Measurements from ENCODE around the gene MICAL3.

The MICAL3 gene

GRCh38 chr22:17978027-17978426 is 46.3 kb downstream of the MICAL3 start:
- Histone ChIP-seq H3K4me3 (ENCODE audit: low read length) (no peak overlapping the region), H3K9ac (ENCODE audit: low read length) (no peak overlapping the region), H3K9me3 (ENCODE audit: control insufficient read depth, low read length) (no peaks in the 10 kb centered on the region), H3K36me3 (ENCODE audit: control insufficient read depth, insufficient read depth, low read length, severe bottlenecking) (no peaks in the 10 kb centered on the region), H3K27me3 (replicated peaks; ENCODE audit: control insufficient read depth, insufficient read depth, low read length) (no peaks in the 10 kb centered on the region), H3K4me1 (ENCODE audit: control insufficient read depth, insufficient read depth, low read length) (peaks cover 40% of the 10 kb centered on the region)
- DNase-seq (ENCODE audit: low read depth) = no peak

- H3K9me3 ChIP-seq (ENCODE audit: control insufficient read depth, low read length) = no peaks in the 10 kb centered on the region
- H3K36me3 ChIP-seq (ENCODE audit: control insufficient read depth, insufficient read depth, low read length, severe bottlenecking) = no peaks in the 10 kb centered on the region
- H3K4me1 ChIP-seq (ENCODE audit: control insufficient read depth, insufficient read depth, low read length) = peaks cover 47% of the 10 kb centered on the region
- H3K9ac ChIP-seq (ENCODE audit: low read length) = no peak overlapping the region
- DNase-seq (ENCODE audit: low read depth) = no peak
- H3K27me3 ChIP-seq (replicated peaks; ENCODE audit: control insufficient read depth, insufficient read depth, low read length) = no peaks in the 10 kb centered on the region
- H3K4me3 ChIP-seq (ENCODE audit: low read length) = no peak overlapping the region
Observed at GRCh38 chr22:17977371-17977770, 47.0 kb downstream of the MICAL3 start.

DNA sequence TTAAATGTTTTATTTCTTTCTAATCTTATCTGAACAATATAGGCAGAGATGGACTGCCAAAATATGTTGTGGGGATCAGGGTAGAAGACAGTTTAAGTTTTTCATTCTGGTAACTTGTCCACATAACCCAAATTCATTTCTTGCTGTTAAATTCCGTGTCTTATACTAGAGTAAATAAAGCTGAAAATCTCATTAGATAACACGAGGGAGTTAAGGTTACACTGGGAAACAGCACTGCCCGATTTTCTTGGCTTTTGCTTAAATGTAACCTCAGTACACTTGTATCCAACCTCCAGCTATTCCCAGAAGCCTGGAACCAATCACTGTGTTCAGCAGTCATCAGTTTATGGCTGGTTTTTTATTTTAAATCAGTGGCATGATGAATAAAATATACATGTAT is 48.2 kb downstream of the MICAL3 start:
- Histone ChIP-seq H3K4me1 (ENCODE audit: control insufficient read depth, insufficient read depth, low read length) (peaks cover 56% of the 10 kb centered on the region), H3K4me3 (ENCODE audit: low read length) (no peak overlapping the region), H3K9me3 (ENCODE audit: control insufficient read depth, low read length) (no peaks in the 10 kb centered on the region), H3K9ac (ENCODE audit: low read length) (no peak overlapping the region), H3K27me3 (replicated peaks; ENCODE audit: control insufficient read depth, insufficient read depth, low read length) (no peaks in the 10 kb centered on the region), H3K36me3 (ENCODE audit: control insufficient read depth, insufficient read depth, low read length, severe bottlenecking) (no peaks in the 10 kb centered on the region)
- DNase-seq (ENCODE audit: low read depth) = no peak

DNA sequence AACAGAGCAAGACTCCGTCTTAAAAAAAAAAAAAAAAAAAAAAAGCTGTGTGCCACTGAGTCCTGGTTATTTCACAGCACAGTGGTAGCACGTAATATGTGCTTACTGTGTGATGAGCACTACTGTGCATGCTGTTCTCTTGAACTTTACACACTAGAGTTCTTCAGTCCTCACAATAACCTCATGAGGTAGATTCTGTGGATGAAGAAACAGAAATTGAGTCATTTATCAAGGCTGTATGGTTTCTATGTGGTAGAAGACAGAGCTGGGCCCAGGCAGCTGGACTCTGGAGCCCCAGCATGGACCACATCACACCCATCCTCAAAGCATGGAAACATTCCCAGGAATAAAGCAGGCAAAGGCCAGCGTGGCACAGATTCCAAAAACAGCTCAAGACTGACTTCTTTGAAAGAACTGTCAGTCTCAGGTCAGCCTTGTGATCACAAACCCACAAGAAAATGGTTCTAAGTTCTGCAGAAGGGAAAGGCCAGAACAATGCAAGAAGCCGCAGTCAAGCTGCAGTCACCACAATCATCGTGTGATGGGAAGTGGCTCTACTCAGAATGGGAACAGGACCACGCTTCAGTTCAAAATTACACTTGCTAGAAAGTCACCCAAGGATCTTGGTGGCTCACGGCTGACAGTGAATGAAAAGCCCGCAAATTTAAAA is 49.5 kb downstream of the MICAL3 start:
- H3K27me3 ChIP-seq (replicated peaks; ENCODE audit: control insufficient read depth, insufficient read depth, low read length) = no peaks in the 10 kb centered on the region
- peaks cover 51% of the 10 kb centered on the region for H3K4me1 ChIP-seq (ENCODE audit: control insufficient read depth, insufficient read depth, low read length)
- H3K9me3 ChIP-seq (ENCODE audit: control insufficient read depth, low read length) = no peaks in the 10 kb centered on the region
- H3K36me3 ChIP-seq (ENCODE audit: control insufficient read depth, insufficient read depth, low read length, severe bottlenecking) = no peaks in the 10 kb centered on the region
- H3K9ac ChIP-seq (ENCODE audit: low read length) = no peak overlapping the region
- no peak for DNase-seq (ENCODE audit: low read depth)
- H3K4me3 ChIP-seq (ENCODE audit: low read length) = no peak overlapping the region

GRCh38 chr22:17974087-17974486 is 50.3 kb downstream of the MICAL3 start:
- no peaks in the 10 kb centered on the region for H3K9me3 ChIP-seq (ENCODE audit: control insufficient read depth, low read length)
- DNase-seq (ENCODE audit: low read depth) = peak; percentile 51
- peaks cover 52% of the 10 kb centered on the region for H3K4me1 ChIP-seq (ENCODE audit: control insufficient read depth, insufficient read depth, low read length)
- no peak overlapping the region for H3K4me3 ChIP-seq (ENCODE audit: low read length)
- no peaks in the 10 kb centered on the region for H3K36me3 ChIP-seq (ENCODE audit: control insufficient read depth, insufficient read depth, low read length, severe bottlenecking)
- no peak overlapping the region for H3K9ac ChIP-seq (ENCODE audit: low read length)
- H3K27me3 ChIP-seq (replicated peaks; ENCODE audit: control insufficient read depth, insufficient read depth, low read length) = no peaks in the 10 kb centered on the region

- peak overlapping the region; percentile 51 for H3K4me3 ChIP-seq (ENCODE audit: low read length)
- H3K9me3 ChIP-seq (ENCODE audit: control insufficient read depth, low read length) = no peaks in the 10 kb centered on the region
- H3K4me1 ChIP-seq (ENCODE audit: control insufficient read depth, insufficient read depth, low read length) = peaks cover 52% of the 10 kb centered on the region
- peak overlapping the region; percentile 39 for H3K9ac ChIP-seq (ENCODE audit: low read length)
- no peak for DNase-seq (ENCODE audit: low read depth)
- no peaks in the 10 kb centered on the region for H3K36me3 ChIP-seq (ENCODE audit: control insufficient read depth, insufficient read depth, low read length, severe bottlenecking)
- no peaks in the 10 kb centered on the region for H3K27me3 ChIP-seq (replicated peaks; ENCODE audit: control insufficient read depth, insufficient read depth, low read length)
Observed at GRCh38 chr22:17973217-17973616, 51.1 kb downstream of the MICAL3 start.

- Histone ChIP-seq H3K4me1 (ENCODE audit: control insufficient read depth, insufficient read depth, low read length) (peaks cover 52% of the 10 kb centered on the region), H3K9ac (ENCODE audit: low read length) (peak overlapping the region; percentile 43), H3K4me3 (ENCODE audit: low read length) (peak overlapping the region; percentile 51), H3K36me3 (ENCODE audit: control insufficient read depth, insufficient read depth, low read length, severe bottlenecking) (no peaks in the 10 kb centered on the region), H3K9me3 (ENCODE audit: control insufficient read depth, low read length) (no peaks in the 10 kb centered on the region), H3K27me3 (replicated peaks; ENCODE audit: control insufficient read depth, insufficient read depth, low read length) (no peaks in the 10 kb centered on the region)
- peak; percentile 89 for DNase-seq (ENCODE audit: low read depth)
Observed at GRCh38 chr22:17972385-17973191, 51.8 kb downstream of the MICAL3 start.

DNA sequence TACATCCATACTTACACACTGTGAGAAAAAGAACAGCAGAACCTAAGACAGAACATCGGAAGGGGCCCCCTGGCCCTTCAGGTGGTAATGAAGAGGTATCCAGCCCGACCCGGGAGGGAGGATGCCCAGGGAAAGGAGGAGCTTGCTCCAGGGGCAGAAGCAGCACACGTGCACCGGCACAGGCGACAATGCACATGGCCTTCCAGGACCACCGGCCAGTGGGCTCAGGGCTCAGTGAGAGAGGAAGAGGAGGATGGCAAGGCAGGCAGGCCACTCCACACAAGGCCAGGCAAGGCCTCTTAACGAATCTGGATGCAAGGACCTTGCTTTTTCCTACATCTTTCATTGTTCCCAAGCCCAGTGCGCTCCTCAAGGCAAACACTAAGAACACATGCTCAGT is 52.6 kb downstream of the MICAL3 start:
- Histone ChIP-seq H3K4me1 (ENCODE audit: control insufficient read depth, insufficient read depth, low read length) (peaks cover 52% of the 10 kb centered on the region), H3K36me3 (ENCODE audit: control insufficient read depth, insufficient read depth, low read length, severe bottlenecking) (no peaks in the 10 kb centered on the region), H3K9ac (ENCODE audit: low read length) (no peak overlapping the region), H3K4me3 (ENCODE audit: low read length) (no peak overlapping the region), H3K27me3 (replicated peaks; ENCODE audit: control insufficient read depth, insufficient read depth, low read length) (no peaks in the 10 kb centered on the region), H3K9me3 (ENCODE audit: control insufficient read depth, low read length) (no peaks in the 10 kb centered on the region)
- no peak for DNase-seq (ENCODE audit: low read depth)

DNA sequence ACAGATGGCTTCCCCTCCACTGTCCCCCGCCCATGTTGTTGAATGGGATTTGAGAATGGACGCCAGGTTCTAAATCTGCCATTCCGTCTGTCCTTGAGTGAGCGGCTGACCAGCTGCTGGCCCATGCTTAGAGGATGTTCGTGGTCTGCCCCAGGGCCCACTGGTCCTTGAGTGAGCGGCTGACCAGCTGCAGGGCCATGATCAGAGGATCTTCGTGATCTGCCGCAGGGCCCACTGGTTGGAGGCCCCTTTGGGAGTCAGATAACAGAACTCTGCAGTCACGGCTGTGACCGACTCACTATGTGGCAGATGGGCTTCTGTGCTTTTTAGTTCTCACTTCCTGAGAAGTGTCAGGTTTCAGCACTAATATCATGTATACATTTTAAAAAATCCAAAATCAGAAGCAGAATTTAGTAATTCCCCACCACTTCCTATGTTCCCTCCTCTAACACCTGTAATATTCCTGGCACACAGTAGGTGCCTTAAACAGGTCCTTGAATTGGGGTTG is 54.1 kb downstream of the MICAL3 start:
- H3K4me3 ChIP-seq (ENCODE audit: low read length) = no peak overlapping the region
- peak; percentile 58 for DNase-seq (ENCODE audit: low read depth)
- peaks cover 48% of the 10 kb centered on the region for H3K4me1 ChIP-seq (ENCODE audit: control insufficient read depth, insufficient read depth, low read length)
- H3K9me3 ChIP-seq (ENCODE audit: control insufficient read depth, low read length) = no peaks in the 10 kb centered on the region
- H3K9ac ChIP-seq (ENCODE audit: low read length) = no peak overlapping the region
- no peaks in the 10 kb centered on the region for H3K36me3 ChIP-seq (ENCODE audit: control insufficient read depth, insufficient read depth, low read length, severe bottlenecking)
- H3K27me3 ChIP-seq (replicated peaks; ENCODE audit: control insufficient read depth, insufficient read depth, low read length) = no peaks in the 10 kb centered on the region

DNA sequence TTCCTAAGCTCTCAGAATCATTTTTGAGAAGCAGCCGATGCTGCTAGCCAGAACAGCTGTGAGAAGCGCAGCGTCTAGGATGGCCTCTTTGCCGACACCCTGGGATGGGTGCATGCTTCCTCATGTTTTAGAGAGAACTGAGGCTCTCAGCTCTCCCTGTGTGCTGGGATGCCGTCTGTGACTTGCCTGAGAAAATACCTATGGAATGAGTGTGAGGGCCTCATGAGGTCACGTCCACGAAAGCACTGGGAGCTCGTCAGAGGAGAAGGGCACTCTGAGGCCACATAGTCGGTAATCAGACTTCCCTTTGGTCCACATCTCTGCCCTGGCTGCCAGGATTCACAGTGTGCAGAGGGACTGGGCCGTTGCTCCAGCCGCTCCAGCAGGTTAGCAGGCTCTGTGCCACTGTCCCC is 54.7 kb downstream of the MICAL3 start:
- no peak overlapping the region for H3K9ac ChIP-seq (ENCODE audit: low read length)
- no peaks in the 10 kb centered on the region for H3K27me3 ChIP-seq (replicated peaks; ENCODE audit: control insufficient read depth, insufficient read depth, low read length)
- no peak overlapping the region for H3K4me3 ChIP-seq (ENCODE audit: low read length)
- H3K9me3 ChIP-seq (ENCODE audit: control insufficient read depth, low read length) = no peaks in the 10 kb centered on the region
- DNase-seq (ENCODE audit: low read depth) = peak; percentile 90
- H3K4me1 ChIP-seq (ENCODE audit: control insufficient read depth, insufficient read depth, low read length) = peaks cover 43% of the 10 kb centered on the region
- no peaks in the 10 kb centered on the region for H3K36me3 ChIP-seq (ENCODE audit: control insufficient read depth, insufficient read depth, low read length, severe bottlenecking)

- no peaks in the 10 kb centered on the region for H3K9me3 ChIP-seq (ENCODE audit: control insufficient read depth, low read length)
- H3K27me3 ChIP-seq (replicated peaks; ENCODE audit: control insufficient read depth, insufficient read depth, low read length) = no peaks in the 10 kb centered on the region
- no peak for DNase-seq (ENCODE audit: low read depth)
- H3K4me3 ChIP-seq (ENCODE audit: low read length) = no peak overlapping the region
- no peak overlapping the region for H3K9ac ChIP-seq (ENCODE audit: low read length)
- no peaks in the 10 kb centered on the region for H3K36me3 ChIP-seq (ENCODE audit: control insufficient read depth, insufficient read depth, low read length, severe bottlenecking)
- H3K4me1 ChIP-seq (ENCODE audit: control insufficient read depth, insufficient read depth, low read length) = peaks cover 27% of the 10 kb centered on the region
Observed at GRCh38 chr22:17968126-17968525, 56.2 kb downstream of the MICAL3 start.
